ENCODE results near the gene DNAJC16.

DNAJC16 gene

DNA sequence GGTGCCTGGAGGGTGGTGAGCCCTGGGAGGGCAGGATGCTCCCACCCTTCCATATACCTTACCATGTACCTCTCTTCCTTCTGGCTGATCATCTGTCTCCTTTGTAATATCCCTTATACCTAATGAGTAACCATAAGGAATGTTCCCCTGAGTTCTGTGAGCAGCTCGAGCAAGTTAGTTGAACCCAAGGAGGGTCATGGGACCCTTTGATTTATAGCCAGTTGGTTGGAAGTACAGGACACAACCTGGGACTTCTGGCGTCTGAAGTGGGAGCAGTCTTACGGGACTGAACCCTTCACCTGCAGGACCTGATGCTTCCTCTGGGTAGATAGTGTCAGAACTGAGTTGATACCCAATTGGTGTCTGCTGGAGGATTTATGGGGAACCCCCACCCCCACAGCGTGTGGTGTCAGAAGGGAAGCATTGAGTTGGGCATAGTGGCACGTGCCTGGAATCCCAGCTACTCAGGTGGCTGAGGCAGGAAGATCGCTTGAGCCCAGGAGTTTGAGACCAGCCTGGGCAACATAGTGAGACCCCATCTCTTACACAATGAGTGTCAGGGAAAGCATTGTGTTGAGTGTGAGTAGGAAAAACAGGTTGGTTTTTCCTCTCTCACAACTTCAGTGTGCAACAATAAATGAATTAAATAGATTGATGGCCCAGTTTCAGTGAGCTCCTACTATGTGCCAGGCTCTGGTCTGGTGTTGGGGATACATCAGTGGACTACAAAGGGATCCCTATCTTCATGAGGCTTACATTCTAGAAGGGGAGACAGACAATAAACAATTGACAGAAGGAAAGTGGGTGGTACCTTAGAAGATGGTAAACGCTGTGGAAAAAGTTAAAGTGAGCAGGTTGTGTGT lies 16.0 kb downstream of the DNAJC16 start:
- TF ChIP-seq ZNF274 (IDR thresholded peaks at IDR 0.05; ENCODE audit: low read depth, low read length), result no peak
- H3K4me3 ChIP-seq (ENCODE audit: low read length), result no peak overlapping the region

DNA sequence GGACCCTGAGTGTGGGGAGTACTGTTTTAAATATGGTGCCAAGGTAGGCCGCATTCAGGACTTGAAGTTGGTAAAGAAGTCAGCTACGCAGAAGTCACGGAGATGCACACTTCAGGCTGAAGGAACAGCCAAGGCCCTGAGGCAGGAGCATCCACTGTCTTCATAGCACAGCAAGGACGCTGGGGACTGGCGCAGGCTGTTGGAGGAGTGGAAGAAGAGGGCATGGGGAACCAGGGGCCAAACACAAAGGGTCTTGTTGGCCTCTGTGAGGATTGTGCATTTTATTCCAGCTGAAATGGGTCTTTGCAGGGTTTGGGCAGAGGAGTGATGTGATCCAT lies 16.6 kb downstream of the DNAJC16 start:
- no peak overlapping the region for H3K4me3 ChIP-seq (ENCODE audit: low read length)
- no peak for TF ChIP-seq ZNF274 (IDR thresholded peaks at IDR 0.05; ENCODE audit: low read depth, low read length)

- H3K4me3 ChIP-seq (ENCODE audit: low read length), result no peak overlapping the region
- TF ChIP-seq ZNF274 (IDR thresholded peaks at IDR 0.05; ENCODE audit: low read depth, low read length), result no peak
Measured at GRCh38 chr1:15543589-15544568, 17.2 kb downstream of the DNAJC16 start.

DNA sequence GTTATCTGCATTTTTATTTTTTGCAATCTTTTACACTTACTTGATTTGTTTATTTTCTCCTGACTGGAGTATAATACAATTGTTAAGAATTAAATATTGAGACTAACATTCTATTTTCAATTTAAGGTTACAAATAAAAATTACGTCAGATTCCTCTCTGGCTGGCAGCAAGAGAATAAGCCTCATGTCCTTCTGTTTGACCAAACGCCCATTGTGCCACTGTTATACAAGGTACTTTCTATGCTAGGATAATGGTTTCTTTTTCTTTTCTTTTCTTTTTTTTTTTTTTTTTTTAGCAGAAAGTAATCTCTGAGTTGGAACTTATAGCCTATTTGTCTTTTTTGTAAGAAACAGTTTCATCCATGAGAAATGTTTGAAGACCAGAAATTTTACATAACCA lies 20.0 kb downstream of the DNAJC16 start:
- no peak for TF ChIP-seq ZNF274 (IDR thresholded peaks at IDR 0.05; ENCODE audit: low read depth, low read length)
- H3K4me3 ChIP-seq (ENCODE audit: low read length), result no peak overlapping the region

- TF ChIP-seq ZNF274 (IDR thresholded peaks at IDR 0.05; ENCODE audit: low read depth, low read length), result no peak
- no peak overlapping the region for H3K4me3 ChIP-seq (ENCODE audit: low read length)
Measured at GRCh38 chr1:15550573-15550972, 23.9 kb downstream of the DNAJC16 start.

DNA sequence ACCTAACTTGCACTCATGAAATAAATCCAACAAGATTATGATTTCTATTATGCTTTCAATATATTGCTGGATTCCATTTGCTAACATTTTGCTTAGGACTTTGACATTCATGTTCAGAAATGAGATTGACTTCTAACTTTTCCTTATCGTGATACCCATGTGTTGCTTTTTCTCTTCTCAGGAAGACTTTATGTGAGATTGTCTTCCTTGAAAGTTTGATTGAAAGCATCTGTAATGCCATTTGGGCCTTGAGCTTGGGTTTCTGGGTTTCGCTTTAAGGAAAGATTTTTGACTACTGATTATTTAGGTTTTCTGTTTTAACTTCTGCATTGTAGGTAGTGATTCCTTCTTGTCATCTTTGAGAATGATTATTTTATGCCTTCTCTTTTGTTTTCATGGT lies 30.4 kb downstream of the DNAJC16 start:
- H3K4me3 ChIP-seq (ENCODE audit: low read length), result no peak overlapping the region
- TF ChIP-seq ZNF274 (IDR thresholded peaks at IDR 0.05; ENCODE audit: low read depth, low read length), result no peak

DNA sequence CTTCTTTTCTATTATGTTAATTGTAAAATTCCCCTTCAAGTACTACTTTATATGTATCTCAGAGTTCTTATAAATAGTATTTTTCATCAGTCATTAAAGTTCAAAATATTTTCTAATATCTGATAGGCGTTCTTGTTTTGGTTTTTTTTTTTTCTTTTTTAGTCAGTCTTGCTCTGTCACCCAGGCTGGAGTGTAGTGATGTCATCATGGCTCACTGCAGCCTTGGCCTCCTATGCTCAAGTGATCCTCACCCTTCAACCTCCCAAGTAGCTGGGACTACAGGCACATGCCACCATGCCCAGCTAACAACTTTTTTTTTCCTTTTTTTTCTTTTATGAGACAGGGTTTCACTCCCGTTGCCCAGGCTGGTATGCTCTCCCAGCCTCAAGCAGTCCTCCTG lies 30.9 kb downstream of the DNAJC16 start:
- H3K4me3 ChIP-seq (ENCODE audit: low read length), result no peak overlapping the region
- no peak for TF ChIP-seq ZNF274 (IDR thresholded peaks at IDR 0.05; ENCODE audit: low read depth, low read length)

GRCh38 chr1:15558516-15558915 lies 31.9 kb downstream of the DNAJC16 start:
- no peak for TF ChIP-seq ZNF274 (IDR thresholded peaks at IDR 0.05; ENCODE audit: low read depth, low read length)
- H3K4me3 ChIP-seq (ENCODE audit: low read length), result no peak overlapping the region

- no peak for TF ChIP-seq ZNF274 (IDR thresholded peaks at IDR 0.05; ENCODE audit: low read depth, low read length)
- no peak overlapping the region for H3K4me3 ChIP-seq (ENCODE audit: low read length)
Measured at GRCh38 chr1:15559189-15559810, 32.7 kb downstream of the DNAJC16 start.

DNA sequence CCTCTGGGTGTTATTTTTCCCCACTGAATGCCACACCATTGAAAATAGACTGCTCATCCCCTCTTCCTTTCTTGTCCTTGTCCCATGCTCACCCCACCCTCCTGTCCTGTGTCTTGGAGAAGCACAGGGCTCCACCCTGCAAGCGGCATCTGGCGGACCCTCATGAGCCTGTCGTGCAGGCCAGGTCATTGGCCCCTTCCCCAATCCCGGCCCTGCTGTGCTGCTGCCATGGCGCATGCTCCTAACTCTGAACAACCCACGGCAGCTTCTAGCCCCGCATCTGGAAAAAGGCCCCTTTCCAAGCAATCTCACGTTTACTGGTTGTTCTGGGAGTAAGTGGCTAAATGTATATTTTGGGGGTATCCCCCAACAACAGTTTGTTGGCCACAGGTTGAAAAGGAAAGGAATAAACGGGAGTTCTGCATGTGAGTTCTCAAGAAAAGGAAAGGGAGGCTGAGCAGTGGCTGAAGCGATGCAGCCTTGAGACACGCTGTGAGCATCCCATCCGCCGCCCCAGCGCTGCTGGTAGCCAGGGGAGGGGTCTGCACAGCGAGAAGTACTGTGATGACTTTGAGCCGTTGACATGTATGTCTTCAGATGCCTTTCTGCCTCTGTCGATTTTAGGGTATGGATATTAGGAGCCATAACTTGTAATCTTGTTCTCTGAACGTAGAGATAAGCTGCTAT lies 41.9 kb downstream of the DNAJC16 start:
- no peak for TF ChIP-seq ZNF274 (IDR thresholded peaks at IDR 0.05; ENCODE audit: low read depth, low read length)
- no peak overlapping the region for H3K4me3 ChIP-seq (ENCODE audit: low read length)

GRCh38 chr1:15570861-15571260 lies 44.2 kb downstream of the DNAJC16 start:
- no peak for TF ChIP-seq ZNF274 (IDR thresholded peaks at IDR 0.05; ENCODE audit: low read depth, low read length)
- no peak overlapping the region for H3K4me3 ChIP-seq (ENCODE audit: low read length)

GRCh38 chr1:15571266-15571665 lies 44.6 kb downstream of the DNAJC16 start:
- H3K4me3 ChIP-seq (ENCODE audit: low read length), result no peak overlapping the region
- TF ChIP-seq ZNF274 (IDR thresholded peaks at IDR 0.05; ENCODE audit: low read depth, low read length), result no peak

GRCh38 chr1:15573477-15573876 lies 46.8 kb downstream of the DNAJC16 start:
- no peak for TF ChIP-seq ZNF274 (IDR thresholded peaks at IDR 0.05; ENCODE audit: low read depth, low read length)
- H3K4me3 ChIP-seq (ENCODE audit: low read length), result no peak overlapping the region

- H3K4me3 ChIP-seq (ENCODE audit: low read length), result no peak overlapping the region
- no peak for TF ChIP-seq ZNF274 (IDR thresholded peaks at IDR 0.05; ENCODE audit: low read depth, low read length)
Measured at GRCh38 chr1:15574741-15575140, 48.1 kb downstream of the DNAJC16 start.

All from GM08714 (cell line).